GM23338 (cell line): ENCODE measurements around the gene GFOD1. TPM values are rescaled to one million over a fixed set of nuclear protein-coding genes. Genes with fewer than 3 reads are reported as not detected.

Source experiments
- ATAC-seq: fragments of 200-7000 bp; cut with Tn5 transposase; 3 replicates; pipeline ENCODE4 v1.9.1; 2020
- DNase-seq: peaks from one replicate; pipeline ENCODE4 v3.0.0-alpha.2; 2015; ENCODE audit warnings: low spot score
- H2AFZ ChIP-seq: fragments of 200-600 bp; sonication (generic); 2 replicates; pipeline ENCODE4 v1.8.0; 2016; ENCODE audit warnings: antibody characterized with exemption, mild to moderate bottlenecking, moderate library complexity
- H3F3A ChIP-seq: fragments of 200-600 bp; sonication (generic); replicated peaks from 2 replicates; pipeline ENCODE4 v1.8.0; 2017; ENCODE audit warnings: antibody characterized with exemption, mixed run types, low read depth
- H3K27ac ChIP-seq: fragments of 200-600 bp; sonication (generic); 2 replicates; pipeline ENCODE4 v1.6.1; 2016; ENCODE audit warnings: low read depth
- H3K27me3 ChIP-seq: fragments of 200-600 bp; sonication (generic); 2 replicates; pipeline ENCODE4 v1.8.0; 2016; ENCODE audit warnings: mild to moderate bottlenecking, mixed run types, moderate library complexity; ENCODE audit not compliant: insufficient read depth
- H3K36me3 ChIP-seq: fragments of 200-600 bp; sonication (generic); 2 replicates; pipeline ENCODE4 v1.8.0; 2016; ENCODE audit warnings: mild to moderate bottlenecking; ENCODE audit not compliant: insufficient read depth
- H3K4me1 ChIP-seq: fragments of 200-600 bp; sonication (generic); 2 replicates; pipeline ENCODE4 v1.8.0; 2016; ENCODE audit warnings: mild to moderate bottlenecking, moderate library complexity; ENCODE audit not compliant: insufficient read depth
- H3K4me2 ChIP-seq: fragments of 200-600 bp; sonication (generic); 2 replicates; pipeline ENCODE4 v1.7.1; 2017; ENCODE audit warnings: mixed run types
- H3K4me3 ChIP-seq: fragments of 200-600 bp; sonication (generic); 2 replicates; pipeline ENCODE4 v1.6.1; 2016; ENCODE audit warnings: mixed run types
- H3K79me2 ChIP-seq: fragments of 200-600 bp; sonication (generic); replicated peaks from 2 replicates; pipeline ENCODE4 v1.8.0; 2017; ENCODE audit warnings: mild to moderate bottlenecking; ENCODE audit not compliant: insufficient read depth
- H3K9me2 ChIP-seq: fragments of 200-600 bp; sonication (generic); 2 replicates; pipeline ENCODE4 v1.8.0; 2017; ENCODE audit not compliant: insufficient read depth
- H4K20me1 ChIP-seq: fragments of 200-600 bp; sonication (generic); replicated peaks from 2 replicates; pipeline ENCODE4 v1.8.0; 2017; ENCODE audit warnings: mild to moderate bottlenecking; ENCODE audit not compliant: insufficient read depth
- H3K27ac Mint-ChIP-seq: 2 replicates; pipeline ENCODE4 v1.8.0; 2020; ENCODE audit warnings: inconsistent platforms, mild to moderate bottlenecking, moderate library complexity, mixed read lengths
- H3K27me3 Mint-ChIP-seq: 3 replicates; pipeline ENCODE4 v1.8.0; 2022; ENCODE audit warnings: low read depth, mild to moderate bottlenecking, moderate library complexity, mixed read lengths, inconsistent platforms; ENCODE audit not compliant: insufficient read depth, poor library complexity
- H3K36me3 Mint-ChIP-seq: 3 replicates; pipeline ENCODE4 v1.8.0; 2021; ENCODE audit warnings: low read depth, mild to moderate bottlenecking, inconsistent platforms, moderate library complexity, mixed read lengths
- H3K4me1 Mint-ChIP-seq: 3 replicates; pipeline ENCODE4 v1.8.0; 2020; ENCODE audit warnings: mild to moderate bottlenecking, inconsistent platforms, mixed read lengths
- H3K4me3 Mint-ChIP-seq: 3 replicates; pipeline ENCODE4 v1.8.0; 2021; ENCODE audit warnings: moderate library complexity, mild to moderate bottlenecking, inconsistent platforms, mixed read lengths
- H3K9me3 Mint-ChIP-seq: 3 replicates; pipeline ENCODE4 v1.8.0; 2020; ENCODE audit warnings: moderate library complexity, mild to moderate bottlenecking, inconsistent platforms, mixed read lengths
- CTCF ChIP-seq, 2 experiments: fragments of 200-600 bp in 1 of 2; sonication (generic) in 1 of 2; conservative IDR thresholded peaks; 2 replicates each; pipeline versions ENCODE4 v1.5.1 to v1.6.1; 2016 to 2017; ENCODE audit warnings: antibody characterized with exemption in 2 of 2, low read depth in 2 of 2, mild to moderate bottlenecking in 2 of 2, moderate library complexity in 1 of 2
- ETS1 ChIP-seq: IDR thresholded peaks from 2 replicates; pipeline ENCODE4 v1.6.1; 2016; ENCODE audit warnings: antibody characterized with exemption
- EZH2 ChIP-seq: fragments of 200-600 bp; sonication (generic); IDR thresholded peaks from one replicate; pipeline ENCODE4 v1.8.0; 2017; ENCODE audit warnings: antibody characterized with exemption, mild to moderate bottlenecking, low read depth; ENCODE audit not compliant: unreplicated experiment
- EZH2phosphoT487 ChIP-seq: fragments of 200-600 bp; sonication (generic); IDR thresholded peaks from one replicate; pipeline ENCODE4 v1.8.1; 2018; ENCODE audit warnings: antibody characterized with exemption; ENCODE audit not compliant: unreplicated experiment
- NANOG ChIP-seq: IDR thresholded peaks from 2 replicates; pipeline ENCODE4 v1.6.1; 2016; ENCODE audit warnings: antibody characterized with exemption, borderline replicate concordance
- POLR2AphosphoS5 ChIP-seq: IDR thresholded peaks from 2 replicates; pipeline ENCODE4 v1.6.1; 2016; ENCODE audit warnings: antibody characterized with exemption, low read depth
- REST ChIP-seq: IDR thresholded peaks from one replicate; pipeline ENCODE4 v1.6.1; 2018; ENCODE audit warnings: antibody characterized with exemption; ENCODE audit not compliant: unreplicated experiment
- STAT1 ChIP-seq: IDR thresholded peaks from one replicate; pipeline ENCODE4 v1.6.1; 2016; ENCODE audit warnings: antibody characterized with exemption; ENCODE audit not compliant: unreplicated experiment
- ZNF114 ChIP-seq: fragments of 250-450 bp; sonication (Bioruptor Pico); IDR thresholded peaks from 2 replicates; pipeline ENCODE4 v1.5.0; 2020; ENCODE audit warnings: mild to moderate bottlenecking, moderate library complexity
- ZNF331 ChIP-seq: fragments of 250-450 bp; sonication (Bioruptor Pico); IDR thresholded peaks from 2 replicates; pipeline ENCODE4 v1.5.0; 2020; ENCODE audit warnings: low read depth, mild to moderate bottlenecking, moderate library complexity
- ZNF462 ChIP-seq: fragments of 250-450 bp; sonication (Bioruptor Pico); IDR thresholded peaks from 2 replicates; pipeline ENCODE4 v1.5.0; 2020; ENCODE audit warnings: mild to moderate bottlenecking, moderate library complexity
- polyA plus RNA-seq: library from polyadenylated mRNA; unstranded; fragments of >200 nt; fragmentation: Nextera tagmentation; extraction: Ambion mirVana; gene quantifications from 2 replicates; pipeline ENCODE4 v1.2.1, GENCODE V29; 2016
- total RNA-seq: library from RNA; depleted of rRNA; stranded (reverse); fragments of >200 nt; shearing (Covaris generic); gene quantifications from 2 replicates; pipeline ENCODE4 v1.2.3, GENCODE V29; 2014

Gene GFOD1
- total and polyA plus RNA-seq, 2 experiments from 2014 or later: 4.9 to 12.8 TPM

- ATAC-seq: no peak
- H3K9me2 ChIP-seq: no peaks in the 10 kb centered on the region
- DNase-seq: no peak
- peaks cover 48% of the 10 kb centered on the region for H3K4me1 Mint-ChIP-seq
- no peak overlapping the region; the same call in 1 of the 2 replicates for H3K27ac Mint-ChIP-seq
- no peak overlapping the region for H3K4me3 ChIP-seq
- peaks cover 53% of the 10 kb centered on the region for H3K4me1 ChIP-seq
- no peak overlapping the region for H3K27ac ChIP-seq
- H3K36me3 ChIP-seq: no peaks in the 10 kb centered on the region
- no peak for TF ChIP-seq ZNF462 (CRISPR knock-in tag)
- TF ChIP-seq STAT1: no peak
- TF ChIP-seq EZH2phosphoT487: no peak
- no peak for TF ChIP-seq NANOG
- TF ChIP-seq ZNF331 (CRISPR knock-in tag): no peak
- TF ChIP-seq REST: no peak
- no peak for TF ChIP-seq ZNF114 (CRISPR knock-in tag)
- no peak for TF ChIP-seq ETS1
- TF ChIP-seq EZH2: no peak
- TF ChIP-seq CTCF (conservative IDR thresholded peaks at IDR 0.05; ENCODE audit: low read depth in 2 of 2): no peak
- no peak for TF ChIP-seq POLR2AphosphoS5
- H3K4me3 Mint-ChIP-seq: no peak overlapping the region
- H3K9me3 Mint-ChIP-seq: no peaks in the 10 kb centered on the region
- H4K20me1 ChIP-seq: no peaks in the 10 kb centered on the region
- H3F3A ChIP-seq: peaks cover 2% of the 10 kb centered on the region; the same call in 1 of the 2 replicates
- no peaks in the 10 kb centered on the region for H3K27me3 Mint-ChIP-seq
- H2AFZ ChIP-seq: no peak overlapping the region
- no peaks in the 10 kb centered on the region for H3K27me3 ChIP-seq
- H3K36me3 Mint-ChIP-seq: peaks cover 14% of the 10 kb centered on the region; the same call in 2 of the 3 replicates
- H3K4me2 ChIP-seq: no peak overlapping the region
- H3K79me2 ChIP-seq: peaks cover 16% of the 10 kb centered on the region
Observed at GRCh38 chr6:13463941-13464340, 23.5 kb downstream of the GFOD1 start.
